Liver (tissue), 9 donors: ENCODE data around the gene AOPEP. TPM values are rescaled to one million over a fixed set of nuclear protein-coding genes. Genes with fewer than 3 reads are reported as not detected.
A peak's percentile ranks its signal among the peaks of the same experiment; 100 is the strongest.

Experiments
- DNase-seq: peaks from one replicate; pipeline ENCODE4 v3.0.0-alpha.2; 2017; ENCODE audit warnings: low spot score
- H3K27ac ChIP-seq, 2 donors: one replicate each; pipeline ENCODE4 v1.7.0; 2013; ENCODE audit warnings: inconsistent platforms in 2 of 2, low read length in 2 of 2, control low read depth in 1 of 2, low read depth in 1 of 2, mild to moderate bottlenecking in 1 of 2
- H3K27me3 ChIP-seq, 4 donors: one replicate each; pipeline versions ENCODE4 v1.6.1 to v1.7.0; 2013; ENCODE audit warnings: low read length in 3 of 4, inconsistent platforms in 1 of 4, mild to moderate bottlenecking in 1 of 4, moderate library complexity in 1 of 4; ENCODE audit not compliant: control insufficient read depth in 4 of 4, insufficient read depth in 4 of 4
- H3K36me3 ChIP-seq, 4 donors: one replicate each; pipeline versions ENCODE4 v1.6.1 to v1.7.0; 2013; ENCODE audit warnings: low read length in 3 of 4, mild to moderate bottlenecking in 3 of 4, low read depth in 1 of 4, moderate library complexity in 1 of 4; ENCODE audit not compliant: control insufficient read depth in 4 of 4, insufficient read depth in 3 of 4
- H3K4me1 ChIP-seq, 4 donors: one replicate each; pipeline versions ENCODE4 v1.6.1 to v1.7.0; 2013; ENCODE audit warnings: low read length in 3 of 4, mild to moderate bottlenecking in 3 of 4, moderate library complexity in 1 of 4; ENCODE audit not compliant: control insufficient read depth in 4 of 4, insufficient read depth in 4 of 4
- H3K4me3 ChIP-seq, 3 donors: one replicate each; pipeline versions ENCODE4 v1.6.1 to v1.7.0; 2013; ENCODE audit warnings: low read length in 3 of 3, control low read depth in 1 of 3, low read depth in 1 of 3, mild to moderate bottlenecking in 1 of 3
- H3K9ac ChIP-seq, 2 donors: one replicate each; pipeline ENCODE4 v1.7.0; 2013; ENCODE audit warnings: low read length in 2 of 2, mild to moderate bottlenecking in 2 of 2, moderate library complexity in 2 of 2, control low read depth in 1 of 2, low read depth in 1 of 2
- H3K9me3 ChIP-seq, 4 donors: one replicate each; pipeline versions ENCODE4 v1.6.1 to v1.7.0; 2013; ENCODE audit warnings: low read length in 3 of 4; ENCODE audit not compliant: control insufficient read depth in 4 of 4
- EGR1 ChIP-seq, 2 donors: IDR thresholded peaks; 2 replicates each; pipeline ENCODE4 v1.6.1; 2016 to 2018; ENCODE audit warnings: antibody characterized with exemption in 2 of 2, low read depth in 2 of 2
- FOXA1 ChIP-seq: IDR thresholded peaks from 2 replicates; pipeline ENCODE4 v1.6.1; 2016; ENCODE audit warnings: antibody characterized with exemption
- FOXA2 ChIP-seq: IDR thresholded peaks from 2 replicates; pipeline ENCODE4 v1.6.1; 2016; ENCODE audit warnings: antibody characterized with exemption
- GABPA ChIP-seq, 2 donors: IDR thresholded peaks in 1 of 2; conservative IDR thresholded peaks in 1 of 2; 2 replicates each; pipeline ENCODE4 v1.6.1; 2016; ENCODE audit warnings: antibody characterized with exemption in 2 of 2, mild to moderate bottlenecking in 1 of 2, moderate library complexity in 1 of 2
- HNF4A ChIP-seq, 2 donors: conservative IDR thresholded peaks; 2 replicates each; pipeline ENCODE4 v1.6.1; 2016; ENCODE audit warnings: antibody characterized with exemption in 2 of 2, mild to moderate bottlenecking in 2 of 2
- HNF4G ChIP-seq: IDR thresholded peaks from 2 replicates; pipeline ENCODE4 v1.6.1; 2016; ENCODE audit warnings: antibody characterized with exemption
- JUND ChIP-seq, 2 donors: IDR thresholded peaks; 2 replicates each; pipeline ENCODE4 v1.6.1; 2016; ENCODE audit warnings: antibody characterized with exemption in 2 of 2
- NR2F2 ChIP-seq: IDR thresholded peaks from 2 replicates; pipeline ENCODE4 v1.6.1; 2016; ENCODE audit warnings: antibody characterized with exemption
- RAD21 ChIP-seq, 2 donors: IDR thresholded peaks; 2 replicates each; pipeline ENCODE4 v1.6.1; 2016; ENCODE audit warnings: antibody characterized with exemption in 2 of 2, mild to moderate bottlenecking in 2 of 2
- RXRA ChIP-seq, 2 donors: IDR thresholded peaks; 2 replicates each; pipeline ENCODE4 v1.6.1; 2017 to 2018; ENCODE audit warnings: antibody characterized with exemption in 2 of 2, mild to moderate bottlenecking in 1 of 2
- SP1 ChIP-seq: IDR thresholded peaks from 2 replicates; pipeline ENCODE4 v1.6.1; 2018; ENCODE audit warnings: antibody characterized with exemption, mild to moderate bottlenecking
- TAF1 ChIP-seq: conservative IDR thresholded peaks from 2 replicates; pipeline ENCODE4 v1.6.1; 2016; ENCODE audit warnings: antibody characterized with exemption, mild to moderate bottlenecking
- whole genome bisulfite sequencing: extraction: QIAGEN DNeasy Blood & Tissue Kit; methylation state at CpG from one replicate; pipeline ENCODE4 v1.1.7; 2013; 5-methylcytosine and 5-hydroxymethylcytosine counted together
- polyA plus RNA-seq, 2 donors: library from polyadenylated mRNA; stranded (reverse) in 1 of 2; unstranded in 1 of 2; fragments of 200-250 nt in 1 of 2; fragments of >200 nt in 1 of 2; fragmentation: Nextera tagmentation in 1 of 2; extraction: Ambion mirVana in 1 of 2; gene quantifications; one replicate each; pipeline versions ENCODE4 v1.2.1 to v1.2.3, GENCODE V29; 2013 to 2015
- total RNA-seq, 2 donors: library from RNA; depleted of rRNA; stranded (reverse); fragments of >200 nt; gene quantifications; one replicate each; pipeline ENCODE4 v1.2.3, GENCODE V29; 2014
- TF ChIP-seq, protein P1 (sequence below): IDR thresholded peaks from 2 replicates; pipeline ENCODE4 v1.6.1; 2016; ENCODE audit warnings: antibody characterized with exemption
- TF ChIP-seq, protein P2 (sequence below): IDR thresholded peaks from 2 replicates; pipeline ENCODE4 v1.6.1; 2016; ENCODE audit warnings: antibody characterized with exemption
- TF ChIP-seq, protein P3 (sequence below): IDR thresholded peaks from 2 replicates; pipeline ENCODE4 v1.6.1; 2016; ENCODE audit warnings: antibody characterized with exemption, mild to moderate bottlenecking
- TF ChIP-seq, protein P4 (sequence below): IDR thresholded peaks from 2 replicates; pipeline ENCODE4 v1.6.1; 2016; ENCODE audit warnings: antibody characterized with exemption
- TF ChIP-seq, protein P5 (sequence below): fragments of 150-350 bp; IDR thresholded peaks from 2 replicates; pipeline ENCODE4 v1.5.1; 2017; ENCODE audit warnings: improper control_type of control experiment, low read depth, low read length; ENCODE audit not compliant: missing input control
- donor health status: healthy.
- donor health status: healthy.
- donor health status: healthy.
- donor health status: healthy.
- donor health status: healthy.

Gene AOPEP
- total and polyA plus RNA-seq, 4 donors, result 22.2 to 77.1 (median 34.8) TPM

DNA sequence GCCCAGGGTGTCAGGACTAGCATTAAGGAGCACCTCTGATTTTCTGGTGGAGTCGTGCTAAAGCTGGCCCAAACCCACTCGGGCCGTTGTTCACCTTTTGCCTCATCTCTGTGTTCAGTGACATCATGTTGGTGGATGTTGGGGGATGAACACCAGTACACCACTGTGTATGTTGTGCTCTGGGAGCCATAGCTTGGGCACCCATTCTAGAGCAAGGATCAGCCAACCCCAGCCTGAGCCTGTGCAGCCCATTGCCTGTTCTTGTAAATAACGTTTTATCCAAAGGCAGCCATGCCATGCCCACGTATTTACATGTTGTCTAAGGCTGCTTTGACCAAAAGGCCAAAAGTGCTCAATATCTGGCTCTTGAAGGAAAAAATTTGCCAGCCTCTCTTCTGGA is 345.4 kb downstream of the AOPEP start:
- Histone ChIP-seq H3K9ac (no peak overlapping the region), H3K9me3 (no peaks in the 10 kb centered on the region), H3K4me3 (no peak overlapping the region), H3K27me3 (no peaks in the 10 kb centered on the region), H3K4me1 (peaks cover 8 to 82% (median 46%) of the 10 kb centered on the region in 4 donors), H3K27ac (no peak overlapping the region), H3K36me3 (peaks cover 4 to 69% (median 36%) of the 10 kb centered on the region in 4 donors)
- DNase-seq, result no peak
- no peak for TF ChIP-seq NR2F2
- no peak for TF ChIP-seq GABPA (IDR thresholded peaks at IDR 0.05 in 1 of 2, conservative IDR thresholded peaks at IDR 0.05 in 1 of 2)
- TF ChIP-seq HNF4A (conservative IDR thresholded peaks at IDR 0.05), result no peak
- TF ChIP-seq FOXA1, result no peak
- no peak for TF ChIP-seq JUND (IDR thresholded peaks at IDR 0.05)
- TF ChIP-seq RXRA (IDR thresholded peaks at IDR 0.05), result no peak
- TF ChIP-seq, protein P1, sequence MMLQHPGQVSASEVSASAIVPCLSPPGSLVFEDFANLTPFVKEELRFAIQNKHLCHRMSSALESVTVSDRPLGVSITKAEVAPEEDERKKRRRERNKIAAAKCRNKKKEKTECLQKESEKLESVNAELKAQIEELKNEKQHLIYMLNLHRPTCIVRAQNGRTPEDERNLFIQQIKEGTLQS, result no peak
- 81% methylated on average over 5 of the region's 5 CpGs for WGBS

DNA sequence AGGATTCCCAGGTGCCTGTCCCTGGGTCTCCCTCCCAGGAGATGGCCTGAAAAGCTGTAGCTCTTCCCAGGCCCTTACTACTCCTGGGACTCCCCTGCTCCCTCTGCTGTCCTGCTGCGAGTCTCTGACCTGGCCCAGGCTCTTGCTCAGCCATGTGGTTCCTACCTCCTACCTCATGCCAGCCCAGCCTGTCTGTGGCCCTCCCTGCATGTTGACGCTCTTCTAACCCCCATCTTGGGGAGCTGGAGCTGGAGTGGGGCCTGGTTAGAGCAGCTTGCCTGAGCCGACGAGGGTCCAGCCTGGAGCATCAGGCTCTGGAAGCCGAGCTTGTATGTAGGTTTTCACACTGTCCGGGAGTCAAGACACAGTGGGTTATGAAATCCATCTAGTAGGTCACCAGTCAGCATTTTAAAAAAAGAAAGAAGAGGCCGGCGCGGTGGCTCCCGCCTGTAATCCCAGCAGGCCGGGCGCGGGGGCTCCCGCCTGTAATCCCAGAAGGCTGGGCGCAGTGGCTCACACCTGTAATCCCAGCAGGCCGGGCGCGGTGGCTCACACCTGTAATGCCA is 346.6 kb downstream of the AOPEP start:
- Histone ChIP-seq H3K9me3 (no peaks in the 10 kb centered on the region), H3K4me1 (peaks cover 8 to 79% (median 44%) of the 10 kb centered on the region in 4 donors), H3K36me3 (peaks cover 5 to 71% (median 36%) of the 10 kb centered on the region in 4 donors), H3K4me3 (no peak overlapping the region), H3K27me3 (no peaks in the 10 kb centered on the region), H3K9ac (no peak overlapping the region), H3K27ac (peak overlapping the region in 1 of 2 donors; percentile 45)
- WGBS, result 95% methylated on average over 18 of the region's 18 CpGs
- no peak for TF ChIP-seq EGR1 (IDR thresholded peaks at IDR 0.05; ENCODE audit: low read depth in 2 of 2)
- no peak for TF ChIP-seq NR2F2
- TF ChIP-seq, protein P2, sequence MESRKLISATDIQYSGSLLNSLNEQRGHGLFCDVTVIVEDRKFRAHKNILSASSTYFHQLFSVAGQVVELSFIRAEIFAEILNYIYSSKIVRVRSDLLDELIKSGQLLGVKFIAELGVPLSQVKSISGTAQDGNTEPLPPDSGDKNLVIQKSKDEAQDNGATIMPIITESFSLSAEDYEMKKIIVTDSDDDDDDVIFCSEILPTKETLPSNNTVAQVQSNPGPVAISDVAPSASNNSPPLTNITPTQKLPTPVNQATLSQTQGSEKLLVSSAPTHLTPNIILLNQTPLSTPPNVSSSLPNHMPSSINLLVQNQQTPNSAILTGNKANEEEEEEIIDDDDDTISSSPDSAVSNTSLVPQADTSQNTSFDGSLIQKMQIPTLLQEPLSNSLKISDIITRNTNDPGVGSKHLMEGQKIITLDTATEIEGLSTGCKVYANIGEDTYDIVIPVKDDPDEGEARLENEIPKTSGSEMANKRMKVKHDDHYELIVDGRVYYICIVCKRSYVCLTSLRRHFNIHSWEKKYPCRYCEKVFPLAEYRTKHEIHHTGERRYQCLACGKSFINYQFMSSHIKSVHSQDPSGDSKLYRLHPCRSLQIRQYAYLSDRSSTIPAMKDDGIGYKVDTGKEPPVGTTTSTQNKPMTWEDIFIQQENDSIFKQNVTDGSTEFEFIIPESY, result no peak
- TF ChIP-seq TAF1, result no peak
- peak; percentile 36 to 59 for TF ChIP-seq RAD21 (IDR thresholded peaks at IDR 0.05)
- TF ChIP-seq RXRA (IDR thresholded peaks at IDR 0.05), result no peak
- no peak for TF ChIP-seq FOXA1
- no peak for TF ChIP-seq JUND (IDR thresholded peaks at IDR 0.05)
- TF ChIP-seq FOXA2, result no peak
- TF ChIP-seq, protein P3, sequence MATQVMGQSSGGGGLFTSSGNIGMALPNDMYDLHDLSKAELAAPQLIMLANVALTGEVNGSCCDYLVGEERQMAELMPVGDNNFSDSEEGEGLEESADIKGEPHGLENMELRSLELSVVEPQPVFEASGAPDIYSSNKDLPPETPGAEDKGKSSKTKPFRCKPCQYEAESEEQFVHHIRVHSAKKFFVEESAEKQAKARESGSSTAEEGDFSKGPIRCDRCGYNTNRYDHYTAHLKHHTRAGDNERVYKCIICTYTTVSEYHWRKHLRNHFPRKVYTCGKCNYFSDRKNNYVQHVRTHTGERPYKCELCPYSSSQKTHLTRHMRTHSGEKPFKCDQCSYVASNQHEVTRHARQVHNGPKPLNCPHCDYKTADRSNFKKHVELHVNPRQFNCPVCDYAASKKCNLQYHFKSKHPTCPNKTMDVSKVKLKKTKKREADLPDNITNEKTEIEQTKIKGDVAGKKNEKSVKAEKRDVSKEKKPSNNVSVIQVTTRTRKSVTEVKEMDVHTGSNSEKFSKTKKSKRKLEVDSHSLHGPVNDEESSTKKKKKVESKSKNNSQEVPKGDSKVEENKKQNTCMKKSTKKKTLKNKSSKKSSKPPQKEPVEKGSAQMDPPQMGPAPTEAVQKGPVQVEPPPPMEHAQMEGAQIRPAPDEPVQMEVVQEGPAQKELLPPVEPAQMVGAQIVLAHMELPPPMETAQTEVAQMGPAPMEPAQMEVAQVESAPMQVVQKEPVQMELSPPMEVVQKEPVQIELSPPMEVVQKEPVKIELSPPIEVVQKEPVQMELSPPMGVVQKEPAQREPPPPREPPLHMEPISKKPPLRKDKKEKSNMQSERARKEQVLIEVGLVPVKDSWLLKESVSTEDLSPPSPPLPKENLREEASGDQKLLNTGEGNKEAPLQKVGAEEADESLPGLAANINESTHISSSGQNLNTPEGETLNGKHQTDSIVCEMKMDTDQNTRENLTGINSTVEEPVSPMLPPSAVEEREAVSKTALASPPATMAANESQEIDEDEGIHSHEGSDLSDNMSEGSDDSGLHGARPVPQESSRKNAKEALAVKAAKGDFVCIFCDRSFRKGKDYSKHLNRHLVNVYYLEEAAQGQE, result no peak
- TF ChIP-seq SP1, result no peak
- no peak for TF ChIP-seq HNF4G
- TF ChIP-seq, protein P1, result no peak
- TF ChIP-seq, protein P4, sequence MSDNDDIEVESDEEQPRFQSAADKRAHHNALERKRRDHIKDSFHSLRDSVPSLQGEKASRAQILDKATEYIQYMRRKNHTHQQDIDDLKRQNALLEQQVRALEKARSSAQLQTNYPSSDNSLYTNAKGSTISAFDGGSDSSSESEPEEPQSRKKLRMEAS, result no peak
- TF ChIP-seq HNF4A (conservative IDR thresholded peaks at IDR 0.05), result no peak
- TF ChIP-seq, protein P5, sequence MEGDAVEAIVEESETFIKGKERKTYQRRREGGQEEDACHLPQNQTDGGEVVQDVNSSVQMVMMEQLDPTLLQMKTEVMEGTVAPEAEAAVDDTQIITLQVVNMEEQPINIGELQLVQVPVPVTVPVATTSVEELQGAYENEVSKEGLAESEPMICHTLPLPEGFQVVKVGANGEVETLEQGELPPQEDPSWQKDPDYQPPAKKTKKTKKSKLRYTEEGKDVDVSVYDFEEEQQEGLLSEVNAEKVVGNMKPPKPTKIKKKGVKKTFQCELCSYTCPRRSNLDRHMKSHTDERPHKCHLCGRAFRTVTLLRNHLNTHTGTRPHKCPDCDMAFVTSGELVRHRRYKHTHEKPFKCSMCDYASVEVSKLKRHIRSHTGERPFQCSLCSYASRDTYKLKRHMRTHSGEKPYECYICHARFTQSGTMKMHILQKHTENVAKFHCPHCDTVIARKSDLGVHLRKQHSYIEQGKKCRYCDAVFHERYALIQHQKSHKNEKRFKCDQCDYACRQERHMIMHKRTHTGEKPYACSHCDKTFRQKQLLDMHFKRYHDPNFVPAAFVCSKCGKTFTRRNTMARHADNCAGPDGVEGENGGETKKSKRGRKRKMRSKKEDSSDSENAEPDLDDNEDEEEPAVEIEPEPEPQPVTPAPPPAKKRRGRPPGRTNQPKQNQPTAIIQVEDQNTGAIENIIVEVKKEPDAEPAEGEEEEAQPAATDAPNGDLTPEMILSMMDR, result peak; percentile 10
- DNase-seq, result no peak
